Choroid plexus epithelial cell (primary cell): ENCODE measurements around the gene SLC49A4.

Experiments
- DNase-seq: peaks from one replicate; pipeline ENCODE4 v3.0.0-alpha.2; 2010; ENCODE audit warnings: low read depth
- H3K4me3 ChIP-seq: 2 replicates; pipeline ENCODE4 v1.5.1; 2011; ENCODE audit warnings: low read depth, mild to moderate bottlenecking, control low read depth, low read length, moderate library complexity
- TF ChIP-seq, protein P1 (sequence below): conservative IDR thresholded peaks from 2 replicates; pipeline ENCODE4 v1.5.1; 2011; ENCODE audit warnings: low read depth, mild to moderate bottlenecking, control low read depth, inconsistent platforms, low read length, moderate library complexity

The SLC49A4 gene

DNA sequence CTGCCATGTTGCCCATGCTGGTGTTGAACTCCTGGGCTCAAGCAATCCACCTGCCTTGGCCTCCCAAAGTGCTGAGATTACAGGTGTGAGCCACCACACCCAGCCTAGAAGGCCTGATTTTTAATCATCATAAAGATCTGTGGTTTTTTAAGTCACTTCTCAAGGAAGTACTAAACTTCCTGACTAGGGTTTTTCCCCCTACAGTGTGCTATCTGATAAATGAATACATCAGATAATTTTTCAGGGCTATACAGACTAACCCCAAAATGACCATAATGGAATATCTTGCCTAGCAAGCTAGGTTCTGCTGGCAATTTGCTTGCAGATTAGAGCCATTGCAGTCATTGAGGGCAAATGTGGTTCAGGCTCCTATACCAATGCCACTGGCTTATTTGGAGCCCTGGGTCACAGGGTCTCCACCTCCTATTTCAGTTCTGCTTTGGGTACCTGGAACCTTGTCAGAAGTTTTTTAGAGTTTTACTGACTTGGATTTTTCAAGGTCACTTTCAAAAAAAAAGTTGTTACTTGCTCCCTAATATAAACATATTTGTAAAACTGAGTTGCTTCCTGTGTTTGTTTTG lies 80.8 kb downstream of the SLC49A4 start:
- no peak overlapping the region for H3K4me3 ChIP-seq
- TF ChIP-seq, protein P1, sequence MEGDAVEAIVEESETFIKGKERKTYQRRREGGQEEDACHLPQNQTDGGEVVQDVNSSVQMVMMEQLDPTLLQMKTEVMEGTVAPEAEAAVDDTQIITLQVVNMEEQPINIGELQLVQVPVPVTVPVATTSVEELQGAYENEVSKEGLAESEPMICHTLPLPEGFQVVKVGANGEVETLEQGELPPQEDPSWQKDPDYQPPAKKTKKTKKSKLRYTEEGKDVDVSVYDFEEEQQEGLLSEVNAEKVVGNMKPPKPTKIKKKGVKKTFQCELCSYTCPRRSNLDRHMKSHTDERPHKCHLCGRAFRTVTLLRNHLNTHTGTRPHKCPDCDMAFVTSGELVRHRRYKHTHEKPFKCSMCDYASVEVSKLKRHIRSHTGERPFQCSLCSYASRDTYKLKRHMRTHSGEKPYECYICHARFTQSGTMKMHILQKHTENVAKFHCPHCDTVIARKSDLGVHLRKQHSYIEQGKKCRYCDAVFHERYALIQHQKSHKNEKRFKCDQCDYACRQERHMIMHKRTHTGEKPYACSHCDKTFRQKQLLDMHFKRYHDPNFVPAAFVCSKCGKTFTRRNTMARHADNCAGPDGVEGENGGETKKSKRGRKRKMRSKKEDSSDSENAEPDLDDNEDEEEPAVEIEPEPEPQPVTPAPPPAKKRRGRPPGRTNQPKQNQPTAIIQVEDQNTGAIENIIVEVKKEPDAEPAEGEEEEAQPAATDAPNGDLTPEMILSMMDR: no peak
- DNase-seq: no peak

DNA sequence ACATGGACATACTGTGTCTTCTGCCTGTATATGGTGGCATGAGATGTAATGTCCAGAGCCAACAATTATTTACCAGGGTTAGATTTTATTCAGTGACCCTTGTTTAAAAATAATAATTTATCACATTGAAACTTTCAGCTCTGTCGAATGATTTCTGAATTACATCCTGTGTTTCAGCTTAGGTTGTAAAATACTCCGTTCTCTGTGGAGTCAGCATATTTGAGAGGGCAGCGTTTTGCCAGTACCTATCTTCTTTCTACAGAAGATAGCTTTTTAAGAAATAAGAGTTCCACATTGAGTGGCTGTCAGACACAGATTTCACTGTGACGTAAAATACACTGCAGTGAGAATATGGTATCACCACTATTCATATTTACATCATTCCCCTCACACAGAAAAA lies 85.3 kb downstream of the SLC49A4 start:
- TF ChIP-seq, protein P1: no peak
- no peak overlapping the region for H3K4me3 ChIP-seq
- DNase-seq: no peak

GRCh38 chr3:122880624-122881023 lies 85.8 kb downstream of the SLC49A4 start:
- no peak for DNase-seq
- TF ChIP-seq, protein P1: no peak
- H3K4me3 ChIP-seq: no peak overlapping the region

GRCh38 chr3:122882361-122882947 lies 87.6 kb downstream of the SLC49A4 start:
- TF ChIP-seq, protein P1: no peak
- no peak overlapping the region for H3K4me3 ChIP-seq
- DNase-seq: no peak

DNA sequence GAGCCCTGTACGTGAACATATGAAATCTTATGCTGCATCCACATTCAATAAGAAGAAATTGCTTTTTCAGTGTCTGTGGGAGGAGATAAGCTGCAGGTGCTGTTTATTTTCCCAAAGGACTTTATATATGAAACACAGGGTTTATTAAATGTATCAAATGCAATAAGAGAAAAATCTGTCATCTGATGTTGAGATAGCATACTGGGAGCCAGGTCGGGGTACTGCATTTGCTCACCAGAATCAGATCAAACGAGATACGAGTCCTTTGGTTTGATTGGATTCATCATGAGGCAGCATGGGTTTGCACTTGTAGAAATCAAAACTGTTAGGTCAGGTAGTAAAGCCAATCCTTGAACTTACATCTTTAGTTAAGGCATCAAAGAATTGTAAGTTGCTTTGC lies 91.4 kb downstream of the SLC49A4 start:
- no peak overlapping the region for H3K4me3 ChIP-seq
- DNase-seq: no peak
- TF ChIP-seq, protein P1: no peak

DNA sequence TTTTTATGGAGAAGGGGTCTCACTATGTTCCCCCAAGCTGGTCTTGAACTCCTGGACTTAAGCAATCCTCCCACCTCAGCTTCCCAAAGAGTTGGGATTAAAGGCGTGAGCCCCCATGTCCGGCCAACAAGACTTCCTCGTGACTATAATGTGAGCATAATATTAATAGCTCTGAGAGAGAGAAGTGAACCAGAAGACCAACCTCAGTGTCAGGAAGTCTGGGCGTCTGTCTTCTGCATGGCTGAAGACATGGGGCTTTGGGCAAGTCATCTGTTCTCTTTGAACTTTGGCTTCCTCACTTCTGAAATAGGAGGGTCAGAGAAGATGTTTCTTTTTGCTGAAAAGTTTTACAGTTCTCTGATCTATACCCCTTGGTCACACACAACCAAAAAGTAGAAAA lies 92.1 kb downstream of the SLC49A4 start:
- no peak for DNase-seq
- no peak overlapping the region for H3K4me3 ChIP-seq
- TF ChIP-seq, protein P1: no peak
